Measurements from ENCODE around the gene KLRC4. TPM values are rescaled to one million over a fixed set of nuclear protein-coding genes. Genes with fewer than 3 reads are reported as not detected.
"Not testable (repeated sequence)": the region's sequence is repeated elsewhere in the genome, so short reads cannot be mapped to it uniquely, and the experiment has no call there.

Gene KLRC4
- total and polyA plus RNA-seq, 4 donors, result 0.45 to 0.91 TPM; not detected in 2

GRCh38 chr12:10404798-10405197 is 4.8 kb downstream of the KLRC4 start:
- DNase-seq (no peak), ATAC-seq (ENCODE audit: insufficient read depth, low FRiP score) (no peak)
- H3K27ac ChIP-seq (ENCODE audit: low read depth in 1 of 2, low read length in 1 of 2), result no peak overlapping the region
- no peak for TF ChIP-seq CTCF (IDR thresholded peaks at IDR 0.05; ENCODE audit: control extremely low read depth, extremely low read depth)
- H3K27me3 ChIP-seq (ENCODE audit: control insufficient read depth in 3 of 3, insufficient read depth in 3 of 3, low read length in 2 of 3), result no peaks in the 10 kb centered on the region
- no peaks in the 10 kb centered on the region for H3K9me3 ChIP-seq (ENCODE audit: control insufficient read depth in 4 of 4, insufficient read depth in 3 of 4, low read length in 3 of 4)
- no peaks in the 10 kb centered on the region for H3K36me3 ChIP-seq (ENCODE audit: control insufficient read depth in 4 of 4, insufficient read depth in 4 of 4, low read length in 4 of 4)
- no peak overlapping the region for H3K4me3 ChIP-seq
- H3K4me1 ChIP-seq (ENCODE audit: control insufficient read depth in 5 of 5, insufficient read depth in 5 of 5, low read length in 5 of 5), result no peaks in the 10 kb centered on the region
- no peak overlapping the region for H3K9ac ChIP-seq (ENCODE audit: insufficient read depth in 1 of 2, low read length in 2 of 2)

GRCh38 chr12:10400829-10401228 is 8.7 kb downstream of the KLRC4 start:
- no peak for TF ChIP-seq CTCF (IDR thresholded peaks at IDR 0.05; ENCODE audit: control extremely low read depth, extremely low read depth)
- H3K9me3 ChIP-seq (ENCODE audit: control insufficient read depth in 4 of 4, insufficient read depth in 3 of 4, low read length in 3 of 4), result no peaks in the 10 kb centered on the region
- no peak overlapping the region for H3K4me3 ChIP-seq
- ATAC-seq (ENCODE audit: insufficient read depth, low FRiP score), result no peak
- no peak for DNase-seq
- H3K27ac ChIP-seq (ENCODE audit: low read depth in 1 of 2, low read length in 1 of 2), result no peak overlapping the region
- no peak overlapping the region for H3K9ac ChIP-seq (ENCODE audit: insufficient read depth in 1 of 2, low read length in 2 of 2)
- peaks cover 0 to 1% (median 0%) of the 10 kb centered on the region in 5 donors for H3K4me1 ChIP-seq (ENCODE audit: control insufficient read depth in 5 of 5, insufficient read depth in 5 of 5, low read length in 5 of 5)
- no peaks in the 10 kb centered on the region for H3K36me3 ChIP-seq (ENCODE audit: control insufficient read depth in 4 of 4, insufficient read depth in 4 of 4, low read length in 4 of 4)
- H3K27me3 ChIP-seq (ENCODE audit: control insufficient read depth in 3 of 3, insufficient read depth in 3 of 3, low read length in 2 of 3), result no peaks in the 10 kb centered on the region

- TF ChIP-seq CTCF (IDR thresholded peaks at IDR 0.05; ENCODE audit: control extremely low read depth, extremely low read depth), result no peak
- Histone ChIP-seq H3K4me3 (no peak overlapping the region), H3K27ac (ENCODE audit: low read depth in 1 of 2, low read length in 1 of 2) (no peak overlapping the region), H3K9me3 (ENCODE audit: control insufficient read depth in 4 of 4, insufficient read depth in 3 of 4, low read length in 3 of 4) (no peaks in the 10 kb centered on the region), H3K9ac (ENCODE audit: insufficient read depth in 1 of 2, low read length in 2 of 2) (no peak overlapping the region), H3K27me3 (ENCODE audit: control insufficient read depth in 3 of 3, insufficient read depth in 3 of 3, low read length in 2 of 3) (no peaks in the 10 kb centered on the region), H3K36me3 (ENCODE audit: control insufficient read depth in 4 of 4, insufficient read depth in 4 of 4, low read length in 4 of 4) (no peaks in the 10 kb centered on the region), H3K4me1 (ENCODE audit: control insufficient read depth in 5 of 5, insufficient read depth in 5 of 5, low read length in 5 of 5) (peaks cover 0 to 5% (median 1%) of the 10 kb centered on the region in 5 donors)
- 84 to 89% methylated on average over 2 of the region's 2 CpGs for WGBS, 2 donors
- ATAC-seq (ENCODE audit: insufficient read depth, low FRiP score) (no peak), DNase-seq (no peak)
These were observed 11.4 kb downstream of the KLRC4 start for GRCh38 chr12:10398168-10398567.

GRCh38 chr12:10397296-10397695 is 12.3 kb downstream of the KLRC4 start:
- H3K27me3 ChIP-seq (ENCODE audit: control insufficient read depth in 3 of 3, insufficient read depth in 3 of 3, low read length in 2 of 3), result no peaks in the 10 kb centered on the region
- H3K4me1 ChIP-seq (ENCODE audit: control insufficient read depth in 5 of 5, insufficient read depth in 5 of 5, low read length in 5 of 5), result peaks cover 0 to 5% (median 1%) of the 10 kb centered on the region in 5 donors
- 41 to 59% methylated on average over 2 of the region's 2 CpGs for WGBS, 2 donors
- TF ChIP-seq CTCF (IDR thresholded peaks at IDR 0.05; ENCODE audit: control extremely low read depth, extremely low read depth), result no peak
- H3K9ac ChIP-seq (ENCODE audit: insufficient read depth in 1 of 2, low read length in 2 of 2), result no peak overlapping the region
- H3K9me3 ChIP-seq (ENCODE audit: control insufficient read depth in 4 of 4, insufficient read depth in 3 of 4, low read length in 3 of 4), result no peaks in the 10 kb centered on the region
- no peak for DNase-seq
- no peak overlapping the region for H3K4me3 ChIP-seq
- no peak overlapping the region for H3K27ac ChIP-seq (ENCODE audit: low read depth in 1 of 2, low read length in 1 of 2)
- no peaks in the 10 kb centered on the region for H3K36me3 ChIP-seq (ENCODE audit: control insufficient read depth in 4 of 4, insufficient read depth in 4 of 4, low read length in 4 of 4)
- no peak for ATAC-seq (ENCODE audit: insufficient read depth, low FRiP score)

- H3K9ac ChIP-seq (ENCODE audit: insufficient read depth in 1 of 2, low read length in 2 of 2); H3K27ac ChIP-seq (ENCODE audit: low read depth in 1 of 2, low read length in 1 of 2): not testable (repeated sequence)
- 86 to 95% methylated on average over 15 of the region's 15 CpGs for WGBS, 2 donors
These were observed 13.4 kb downstream of the KLRC4 start for GRCh38 chr12:10396176-10396575.

More at GRCh38 chr12:10396176-10396575, 13.4 kb downstream of the KLRC4 start:
- ATAC-seq (ENCODE audit: insufficient read depth, low FRiP score); H3K4me1 ChIP-seq (ENCODE audit: control insufficient read depth in 5 of 5, insufficient read depth in 5 of 5, low read length in 5 of 5); H3K36me3 ChIP-seq (ENCODE audit: control insufficient read depth in 4 of 4, insufficient read depth in 4 of 4, low read length in 4 of 4); H3K9me3 ChIP-seq (ENCODE audit: control insufficient read depth in 4 of 4, insufficient read depth in 3 of 4, low read length in 3 of 4); H3K27me3 ChIP-seq (ENCODE audit: control insufficient read depth in 3 of 3, insufficient read depth in 3 of 3, low read length in 2 of 3); H3K4me3 ChIP-seq; DNase-seq: not testable (repeated sequence)

All from lung (tissue), 12 donors.